Stimulated activated CD4-positive, alpha-beta T cell treated with anti-CD3 and anti-CD28 coated beads, Interleukin-2, amount 100 ng/mL, for 24 hours (primary cell): ENCODE measurements around the gene SGF29.
"Not testable (repeated sequence)": the region's sequence is repeated elsewhere in the genome, so short reads cannot be mapped to it uniquely, and the experiment has no call there.

Experiments
- DNase-seq, 2 donors: peaks; one replicate each; pipeline ENCODE4 v3.0.0-alpha.2; 2020

Gene SGF29

DNA sequence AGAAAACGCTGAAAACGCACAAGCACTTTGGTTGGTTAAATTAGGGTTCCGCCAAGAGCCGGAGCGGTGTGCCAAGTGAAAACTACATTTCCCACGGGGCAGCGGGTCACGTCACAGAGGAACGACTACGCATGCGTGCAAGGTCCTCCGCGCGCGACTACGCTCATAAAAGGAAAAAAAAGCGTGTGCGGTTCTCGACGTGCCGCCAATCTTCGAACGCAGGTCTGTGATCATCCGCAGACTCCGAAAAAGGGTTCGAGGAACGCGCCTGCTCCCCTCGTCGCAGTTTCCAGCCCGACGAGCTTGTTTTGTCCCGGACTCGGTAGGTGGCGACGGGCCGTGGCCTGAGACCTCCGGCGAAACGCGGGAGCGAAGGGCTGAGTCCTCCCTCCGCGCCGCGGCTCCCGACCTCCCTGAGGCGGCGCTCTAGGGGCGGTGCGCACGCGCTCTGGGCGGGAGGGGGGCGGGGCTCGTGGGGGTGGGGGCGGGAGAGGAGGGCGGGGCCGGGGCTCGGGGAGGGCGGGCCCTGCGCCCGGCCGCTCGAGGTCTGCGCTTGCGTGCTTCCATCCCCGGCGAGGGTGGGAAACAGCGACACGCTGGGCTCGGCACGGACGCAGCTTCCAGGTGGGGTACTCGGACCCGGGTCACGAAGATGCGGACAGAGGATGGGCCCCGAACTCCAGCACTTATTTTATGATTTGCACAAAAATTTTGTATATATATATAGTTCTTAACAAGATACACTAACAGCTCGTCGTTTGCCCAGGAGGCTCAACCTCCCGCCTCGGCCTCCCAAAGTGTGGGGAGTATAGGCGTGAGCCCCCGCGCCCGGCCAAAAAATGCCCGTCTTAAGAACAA, at the start of gene SGF29:
SGF29 (plus strand) TSS at position 145 of the 858 bp plus-strand sequence. CDS start 27,150 bp downstream, outside the sequence.
- DNase-seq: peak; percentile 92 to 93

DNA sequence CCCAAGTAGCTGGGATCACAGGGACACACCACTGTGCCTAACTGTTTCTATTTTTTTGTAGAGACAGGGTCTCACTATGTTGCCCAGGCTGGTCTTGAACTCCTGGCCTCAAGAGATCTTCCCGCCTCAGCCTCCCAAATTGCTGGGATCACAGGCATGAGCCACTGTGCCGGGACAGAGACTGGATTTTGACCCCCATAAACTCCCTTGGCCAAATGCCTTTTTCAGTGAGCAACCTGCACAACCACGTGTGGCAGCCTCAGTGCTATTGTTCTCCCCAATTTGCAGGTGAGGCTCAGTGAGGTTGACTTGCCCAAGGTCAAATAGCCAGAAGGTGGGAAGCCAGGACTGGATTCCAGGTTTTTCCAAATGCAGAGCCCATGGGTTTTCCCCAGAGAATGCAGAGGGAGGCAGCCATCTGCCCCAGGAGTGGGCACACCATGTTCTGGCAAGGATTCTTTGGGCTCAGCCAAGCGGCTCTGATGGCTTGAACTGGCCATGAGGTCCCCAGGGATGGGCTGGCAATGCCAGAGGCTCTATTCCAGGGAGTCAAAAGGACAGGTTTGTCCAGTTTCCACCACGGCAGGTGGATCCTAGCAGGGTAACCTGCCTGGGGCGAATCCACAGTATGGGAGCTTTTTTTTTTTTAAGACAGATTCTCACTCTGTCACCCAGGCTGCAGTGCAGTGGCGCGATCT, 48.9 kb upstream of the SGF29 start:
- no peak for DNase-seq

DNA sequence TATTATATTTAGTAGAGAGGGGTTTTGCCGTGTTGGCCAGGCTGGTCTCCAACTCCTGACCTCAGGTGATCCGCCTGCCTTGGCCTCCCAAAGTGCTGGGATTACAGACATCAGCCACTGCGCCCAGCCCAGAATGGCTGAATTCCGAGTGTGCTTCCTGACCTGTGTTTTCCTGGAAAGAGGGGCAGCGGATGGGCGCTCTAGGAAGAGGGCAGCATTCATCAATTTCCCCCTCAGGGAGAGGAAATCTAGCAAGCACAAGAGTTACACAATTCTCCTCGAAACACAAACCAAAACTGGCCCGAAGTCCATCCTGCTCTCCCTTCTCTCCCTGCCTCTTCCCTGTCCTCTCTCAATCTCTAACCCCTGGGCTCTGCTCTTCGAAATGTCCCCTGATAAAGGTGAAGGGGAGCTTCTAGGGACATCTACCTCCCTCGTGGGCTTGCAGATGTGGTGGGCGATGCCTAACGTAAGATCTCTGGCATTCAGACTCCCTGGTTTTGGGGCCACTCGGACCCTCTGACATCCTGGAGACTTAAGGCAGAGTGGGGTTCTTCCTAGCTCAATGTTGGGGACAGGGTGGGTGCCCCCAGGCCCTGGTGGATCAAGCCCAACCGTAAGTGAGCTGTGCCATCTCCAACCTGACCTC, 48.1 kb upstream of the SGF29 start:
- DNase-seq: no peak

DNA sequence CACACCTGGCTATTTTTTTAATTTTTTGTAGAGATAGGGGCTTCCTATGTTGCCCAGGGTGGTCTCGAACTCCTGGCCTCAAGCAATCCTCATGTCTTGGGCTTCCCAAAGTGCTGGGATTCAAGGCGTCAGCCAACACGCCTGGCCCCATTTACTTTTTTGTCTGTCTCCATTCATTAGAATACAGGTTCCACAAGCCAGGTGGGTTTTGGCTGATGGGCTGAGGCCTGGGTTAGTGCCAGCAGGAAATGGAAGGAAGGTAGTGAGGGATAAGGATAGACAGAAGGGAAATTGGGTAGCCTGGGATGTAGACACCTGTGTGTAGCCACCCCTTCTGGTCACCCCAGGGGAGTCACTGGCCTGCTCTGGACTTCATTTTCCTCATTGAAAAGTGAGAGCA, 42.7 kb upstream of the SGF29 start:
- no peak for DNase-seq

DNA sequence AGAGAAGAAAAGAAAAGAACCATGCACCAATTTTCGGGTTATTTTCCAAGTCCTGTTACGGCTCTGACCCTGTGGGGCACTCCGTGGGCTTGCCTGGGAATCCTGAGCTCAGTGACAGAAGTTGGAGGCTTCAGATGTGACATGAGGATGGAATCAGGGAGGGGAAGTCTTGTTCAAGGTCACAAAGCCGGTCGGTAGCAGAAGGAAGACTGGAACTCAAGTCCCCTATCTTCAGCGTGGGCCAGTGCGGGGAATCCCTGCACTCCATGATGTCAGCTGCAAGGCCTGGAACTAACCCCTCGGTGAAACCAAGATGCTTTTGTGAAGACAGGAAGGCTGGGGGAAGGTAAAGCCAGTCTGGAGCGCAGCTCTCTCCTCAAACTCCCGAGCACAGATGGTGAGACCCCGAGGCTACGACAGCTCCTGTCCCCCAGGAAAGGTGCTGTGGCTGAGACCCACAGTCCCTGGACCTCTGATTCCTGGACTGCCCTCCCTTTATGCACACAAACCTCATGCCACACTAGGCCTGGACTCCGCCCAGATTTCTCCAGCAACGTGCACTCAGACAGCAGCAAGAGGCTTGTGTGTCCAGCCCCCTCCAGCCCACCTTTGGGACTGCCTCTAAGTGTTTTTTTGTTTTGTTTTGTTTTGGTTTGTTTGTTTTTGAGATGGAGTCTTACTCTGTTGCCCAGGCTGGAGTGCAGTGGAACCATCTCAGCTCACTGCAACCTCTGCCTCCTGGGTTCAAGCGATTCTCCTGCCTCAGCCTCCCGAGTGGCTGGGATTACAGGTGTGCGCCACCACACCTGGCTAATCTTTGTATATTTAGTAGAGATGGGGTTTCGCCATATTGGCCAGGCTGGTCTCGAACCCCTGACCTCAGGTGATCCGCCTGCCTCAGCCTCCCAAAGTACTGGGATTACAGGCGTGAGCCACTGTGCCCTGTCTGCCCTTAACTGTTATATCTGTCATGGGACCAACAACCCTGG, 41.6 kb upstream of the SGF29 start:
- no peak for DNase-seq

DNA sequence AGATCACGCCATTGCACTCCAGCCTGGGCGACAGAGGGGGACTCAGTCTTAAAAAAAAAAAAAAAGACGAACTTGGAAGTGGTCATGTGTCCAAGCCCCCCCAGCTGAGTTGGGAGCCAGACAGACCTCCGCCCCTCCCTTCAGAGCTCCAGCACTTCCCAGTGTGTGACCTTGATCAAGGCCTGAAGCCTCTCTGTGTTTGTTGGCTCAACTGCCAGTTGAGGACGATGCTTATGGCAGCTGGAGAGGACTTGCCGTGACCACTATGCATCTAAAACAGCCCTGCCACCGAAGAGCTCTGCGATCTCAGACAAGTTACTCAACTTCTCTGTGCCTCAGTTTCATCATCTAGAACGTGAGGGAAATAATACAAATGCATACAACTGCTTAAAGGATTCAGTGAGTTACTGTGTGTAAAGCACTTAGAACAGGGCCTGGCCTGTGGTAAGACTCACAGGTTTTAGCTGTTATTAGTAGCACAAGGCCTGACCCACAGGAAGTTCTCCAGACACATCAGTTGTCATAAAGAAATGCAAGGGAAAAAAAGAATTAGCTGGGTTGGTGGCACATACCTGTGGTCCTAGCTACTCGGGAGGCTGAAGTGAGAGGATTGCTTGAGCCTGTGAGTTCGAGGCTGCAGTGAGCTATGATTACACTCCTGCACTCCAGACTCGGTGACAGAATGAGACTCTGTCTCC, 40.1 kb upstream of the SGF29 start:
- DNase-seq: no peak

DNA sequence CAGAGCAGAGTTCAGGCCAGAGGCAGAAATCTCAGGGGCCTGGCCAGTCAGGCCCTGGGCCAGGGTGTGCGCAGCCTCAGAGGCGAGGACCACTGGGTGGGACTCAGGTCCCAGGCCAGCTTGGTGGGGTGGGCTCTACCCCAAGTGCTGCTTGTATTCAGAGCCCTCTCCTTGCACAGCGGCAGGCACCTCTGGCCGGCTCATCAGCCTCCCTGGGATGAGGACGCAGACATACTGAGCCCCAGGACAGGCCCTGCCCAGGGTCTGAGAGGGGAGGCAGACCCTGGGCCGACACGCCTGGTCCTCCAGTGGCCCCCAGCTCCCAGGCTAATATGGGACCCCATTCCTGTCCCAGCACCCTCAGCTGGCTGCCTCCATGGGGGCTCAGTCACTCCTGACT, 39.5 kb upstream of the SGF29 start:
- DNase-seq: no peak

DNA sequence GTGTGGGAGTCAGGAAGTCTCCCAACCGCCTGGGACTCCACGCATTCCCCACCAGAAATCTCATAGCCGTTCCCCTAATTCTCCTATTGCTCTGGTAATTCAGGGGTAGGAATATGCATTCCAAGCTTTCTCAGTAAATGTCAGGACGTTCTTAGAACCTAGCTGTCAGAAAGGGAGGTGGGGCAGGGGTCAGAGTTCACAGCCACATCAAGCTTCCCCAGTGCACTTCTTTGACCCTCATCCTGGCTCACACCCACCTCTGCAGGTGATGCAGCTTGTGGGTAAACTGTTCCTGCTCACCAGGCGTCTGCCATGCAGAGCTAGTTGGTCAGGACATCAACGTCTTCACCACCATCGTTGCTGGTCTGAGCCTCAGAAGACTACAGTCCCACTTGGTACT, 33.0 kb upstream of the SGF29 start:
- DNase-seq: no peak

DNA sequence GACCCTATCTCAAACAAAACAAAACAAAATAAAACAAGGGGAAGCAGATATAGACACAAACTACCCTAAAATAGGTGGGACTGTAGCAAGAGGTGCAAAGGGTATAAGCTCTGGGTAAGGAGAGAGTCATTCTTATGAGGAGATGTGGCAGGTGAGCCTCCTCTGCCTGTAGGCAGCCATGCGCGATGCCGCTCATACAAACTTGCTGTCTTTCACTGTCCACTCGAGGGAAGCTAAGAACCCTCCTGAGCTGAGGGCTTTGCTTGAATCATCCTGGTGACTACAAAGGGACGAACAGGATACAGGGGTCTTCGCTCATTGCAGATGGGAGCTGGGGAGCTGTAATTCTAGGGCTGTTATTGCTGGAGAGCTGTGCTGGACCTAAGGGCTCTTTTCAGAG, 32.3 kb upstream of the SGF29 start:
- no peak for DNase-seq

DNA sequence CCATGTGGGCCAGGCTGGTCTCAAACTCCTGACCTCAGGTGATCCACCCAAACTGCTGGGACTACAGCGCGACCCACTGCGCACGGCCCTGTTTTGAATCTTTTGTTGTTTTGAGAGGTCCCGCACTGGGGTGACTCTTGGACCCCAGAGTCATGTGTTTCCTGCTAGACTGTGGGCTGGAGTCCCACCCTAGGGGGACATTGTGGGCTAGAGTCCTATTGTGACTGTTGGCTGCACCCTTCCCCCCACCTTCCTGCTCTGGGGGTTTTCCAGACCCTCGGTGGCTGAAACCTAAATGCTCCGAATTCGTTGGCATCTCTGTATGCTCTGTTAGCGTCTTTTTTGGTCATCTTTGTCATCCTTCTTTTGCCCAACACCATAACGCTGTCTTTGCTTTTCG, 30.9 kb upstream of the SGF29 start:
- no peak for DNase-seq

DNA sequence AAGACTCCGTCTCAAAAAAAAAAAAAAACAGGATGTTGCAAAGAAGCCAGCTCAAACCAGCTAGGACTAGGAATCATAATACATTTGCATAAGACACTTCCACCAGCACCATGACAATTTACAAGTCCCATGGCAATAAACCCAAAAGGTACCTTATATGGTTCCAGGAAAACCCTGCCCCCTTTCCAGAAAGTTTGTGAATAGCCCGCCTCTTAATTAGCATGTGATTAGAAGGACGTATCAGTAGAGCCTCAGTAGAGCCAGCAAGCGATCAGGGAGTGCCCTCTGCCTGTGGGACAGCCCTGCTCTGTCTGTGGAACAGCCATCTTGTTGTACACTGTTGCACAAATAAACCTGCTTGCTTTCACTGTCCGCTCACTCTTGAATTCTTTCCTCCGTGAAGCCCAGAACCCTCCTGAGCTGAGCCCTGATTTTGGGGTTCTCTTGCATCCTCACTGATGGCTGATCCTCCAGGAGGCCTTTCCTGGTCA, 29.0 kb upstream of the SGF29 start:
- DNase-seq: no peak

DNA sequence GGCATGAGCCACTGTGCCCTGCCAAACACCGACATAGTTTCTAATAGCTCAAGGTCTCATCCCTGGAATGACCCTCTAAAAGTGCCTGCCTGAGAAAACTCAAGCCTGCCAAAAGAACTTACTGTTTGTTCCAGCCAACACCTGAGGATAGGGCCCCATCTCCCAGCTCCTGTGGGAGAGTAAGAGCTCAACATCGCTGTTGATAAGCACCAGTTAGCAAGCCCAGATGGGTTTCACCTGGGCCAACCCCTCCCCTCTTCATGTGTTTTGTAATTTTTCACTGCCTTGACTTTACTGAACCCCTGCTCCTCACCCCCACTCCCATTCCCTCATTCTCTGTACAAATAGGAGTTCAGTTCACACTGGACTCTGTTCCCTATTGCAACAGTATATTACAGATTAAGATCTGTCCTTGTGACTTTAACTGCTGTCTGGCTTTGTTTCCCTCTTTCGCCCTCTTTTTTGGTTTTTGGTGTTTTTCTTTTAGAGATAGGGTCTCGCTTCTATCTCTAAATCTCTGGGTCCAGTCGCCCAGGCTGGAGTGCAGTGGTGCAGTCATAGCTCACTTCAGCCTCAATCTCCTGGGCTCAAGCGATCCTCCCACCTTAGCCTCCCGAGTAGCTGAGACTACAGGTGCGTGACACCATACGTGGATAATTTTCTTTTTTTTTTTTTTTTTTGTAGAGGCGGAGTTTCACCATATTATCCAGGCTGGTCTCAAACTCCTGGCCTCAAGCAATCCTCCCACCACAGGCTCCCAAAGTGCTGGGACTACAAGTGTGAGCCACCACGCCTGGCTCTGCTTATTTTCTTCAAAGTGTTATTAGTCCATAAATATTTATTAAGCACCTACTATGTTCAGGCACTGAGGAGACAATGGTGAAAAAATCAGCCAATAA, 27.3 kb upstream of the SGF29 start:
- no peak for DNase-seq

DNA sequence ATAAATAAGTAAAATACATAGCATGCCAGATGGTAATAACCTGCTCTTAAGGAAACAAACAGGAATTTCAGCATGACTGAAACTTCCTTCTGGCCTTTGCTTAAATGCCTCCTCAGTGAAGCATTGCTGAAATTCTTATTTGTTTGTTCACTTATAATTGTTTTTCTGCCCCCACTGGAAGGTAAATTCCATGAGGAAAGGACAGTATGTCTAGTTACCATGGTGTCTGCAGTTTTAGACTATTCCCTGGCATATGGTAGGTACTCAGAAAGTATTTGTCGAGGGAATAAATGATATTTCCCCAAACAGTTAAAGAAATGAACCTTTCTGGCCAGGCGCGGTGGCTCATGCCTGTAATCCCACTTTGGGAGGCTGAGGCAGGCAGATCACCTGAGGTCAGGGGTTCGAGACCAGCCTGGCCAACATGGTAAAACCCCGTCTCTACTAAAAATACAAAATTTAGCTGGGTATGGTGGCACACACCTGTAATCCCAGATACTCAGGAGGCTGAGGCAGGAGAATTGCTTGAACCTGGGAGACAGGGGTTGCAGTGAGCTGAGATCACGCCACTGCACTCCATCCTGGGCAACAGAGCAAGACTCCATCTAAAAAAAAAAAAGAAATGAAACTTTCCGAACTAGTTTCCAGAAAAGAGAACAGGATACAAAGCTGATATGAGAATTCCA, 26.5 kb upstream of the SGF29 start:
- not testable (repeated sequence) for DNase-seq

DNA sequence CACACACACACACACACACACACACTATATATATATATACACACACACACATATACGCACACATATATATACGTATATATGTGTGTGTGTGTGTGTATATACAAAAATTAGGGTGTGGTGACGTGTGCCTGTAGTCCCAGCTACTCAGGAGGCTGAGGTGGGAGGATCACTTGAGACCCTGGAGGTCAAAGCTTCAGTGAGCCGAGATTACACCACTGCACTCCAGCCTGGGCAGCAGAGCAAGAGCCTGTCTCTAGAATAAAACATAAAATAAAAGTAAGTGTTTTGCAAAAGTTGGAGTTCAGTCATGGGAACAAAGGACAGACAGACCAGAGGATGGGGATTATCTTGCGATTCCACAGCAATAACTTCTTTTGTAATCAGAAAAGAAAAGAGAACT, 25.7 kb upstream of the SGF29 start:
- DNase-seq: no peak

DNA sequence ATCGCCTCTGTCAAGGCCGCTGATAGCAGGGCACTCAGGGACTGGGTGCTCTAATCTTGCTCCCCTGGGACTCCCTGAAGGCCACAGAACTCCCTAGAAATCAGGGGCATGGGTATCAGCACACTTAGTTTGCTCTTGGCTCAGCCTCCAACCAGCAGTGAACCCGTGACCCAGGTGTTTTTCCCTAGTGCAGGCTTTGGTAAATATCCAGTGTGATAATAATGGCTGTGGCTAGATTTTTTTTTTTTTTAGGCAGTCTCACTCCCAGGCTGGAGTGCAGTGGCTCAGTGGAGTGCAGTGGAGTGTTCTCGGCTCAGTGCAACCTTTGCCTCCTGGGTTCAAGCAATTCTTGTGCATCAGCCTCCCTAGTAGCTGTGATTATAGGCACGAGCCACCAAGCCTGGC, 25.3 kb upstream of the SGF29 start:
- DNase-seq: no peak

DNA sequence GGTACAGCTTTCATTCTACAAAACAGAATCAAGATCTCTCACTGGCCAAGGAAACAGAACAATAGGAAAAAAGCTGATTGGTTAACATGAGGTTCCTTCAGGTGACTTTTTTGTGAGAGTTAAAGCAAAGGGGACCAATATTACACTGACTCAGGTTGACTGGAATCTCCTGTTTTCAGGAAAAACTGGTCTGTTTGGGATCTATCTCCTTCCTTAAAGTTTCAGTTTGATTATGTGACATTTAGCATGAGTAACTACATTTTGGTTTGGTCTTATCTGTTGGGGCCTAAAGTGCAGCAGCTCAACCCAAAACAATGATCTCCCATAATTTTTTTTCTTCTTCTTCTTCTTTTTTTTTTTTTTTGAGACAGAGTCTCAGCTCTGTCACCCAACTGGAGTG, 24.6 kb upstream of the SGF29 start:
- DNase-seq: no peak

DNA sequence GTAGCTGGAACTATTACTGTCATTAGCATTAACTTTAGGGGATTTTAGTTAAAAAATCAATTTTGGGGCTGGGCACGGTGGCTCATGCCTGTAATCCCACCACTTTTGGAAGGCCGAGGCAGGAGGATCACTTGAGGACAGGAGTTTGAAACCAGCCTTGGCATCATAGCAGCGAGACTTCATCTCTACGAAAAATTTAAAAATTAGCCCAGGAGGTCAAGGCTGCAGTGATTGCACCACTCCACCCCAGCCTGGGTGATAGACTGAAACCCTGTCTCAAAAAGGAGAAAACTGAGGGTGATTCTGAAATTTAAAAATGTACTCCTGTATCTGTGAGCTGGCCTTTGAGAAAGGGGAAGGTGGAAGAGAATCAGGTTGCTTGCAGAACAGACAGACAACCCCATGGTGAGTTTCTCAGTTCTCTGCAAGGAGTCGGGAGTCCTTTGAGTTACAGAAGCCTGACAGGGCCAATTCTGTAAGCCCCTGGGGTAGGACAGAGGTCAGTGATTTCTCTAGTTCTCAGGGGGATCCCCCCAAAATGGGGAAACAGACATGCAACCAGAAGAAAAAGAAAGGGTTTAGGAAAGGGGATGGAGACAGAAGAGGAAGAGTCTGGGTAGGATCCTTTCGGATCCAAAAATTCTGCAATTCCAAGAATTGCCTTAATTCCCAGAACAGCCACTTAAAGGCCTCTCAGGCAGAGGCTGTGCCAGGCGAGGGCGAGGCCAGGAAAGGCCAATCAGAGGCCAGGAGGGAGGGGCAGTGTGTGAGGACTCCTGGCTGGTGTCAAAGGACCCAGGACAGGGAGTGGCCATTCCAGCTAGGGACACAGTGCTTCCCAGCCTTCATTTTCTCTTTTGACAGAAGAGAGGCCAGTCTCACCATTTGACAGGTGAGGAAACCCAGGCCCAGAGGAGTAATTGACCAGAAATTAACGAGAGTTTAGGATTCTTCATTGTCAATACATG, 21.7 kb upstream of the SGF29 start:
- DNase-seq: no peak

DNA sequence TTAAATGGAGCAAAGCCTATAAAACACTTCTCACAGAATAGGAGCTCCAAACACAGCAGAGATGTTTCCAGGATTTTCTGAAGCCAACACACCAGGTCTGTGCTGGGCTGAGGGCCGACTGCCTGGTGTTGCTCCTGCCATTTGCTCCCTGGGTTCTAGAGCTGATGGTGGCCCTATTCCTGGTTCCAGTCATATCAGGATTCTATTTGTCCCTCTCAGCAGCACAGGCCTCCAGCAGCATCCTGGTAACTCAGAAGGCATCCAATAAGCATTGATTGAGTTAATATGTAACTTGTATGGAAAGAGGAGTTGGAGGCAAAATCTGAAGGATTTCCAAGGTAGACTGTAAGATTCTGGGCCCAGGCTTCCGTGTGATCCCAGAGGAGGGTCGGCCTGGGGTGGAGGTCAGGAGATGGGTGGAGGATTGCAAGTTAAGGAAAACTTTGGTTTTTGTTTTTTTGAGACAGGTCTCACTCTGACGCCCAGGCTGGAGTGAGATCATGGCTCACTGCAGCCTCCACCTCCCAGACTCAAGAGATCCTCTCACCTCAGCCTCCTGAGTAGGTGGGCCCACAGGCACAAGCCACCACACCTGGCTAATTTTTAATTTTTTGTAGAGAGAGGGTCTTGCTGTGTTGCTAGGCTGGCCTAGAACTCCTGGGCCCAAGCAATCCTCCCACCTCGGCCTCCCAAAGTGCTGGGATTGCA, 20.6 kb upstream of the SGF29 start:
- no peak for DNase-seq
